ENCODE data around the gene CWC27. TPM values are rescaled to one million over a fixed set of nuclear protein-coding genes. Genes with fewer than 3 reads are reported as not detected.

CWC27 gene
- total and polyA plus RNA-seq, 2 of the 13 experiments (the other 11 are each of a cell fraction or from before 2014, with no cell fraction given), result 21.1 to 25.7 TPM

- no peak overlapping the region for H2AFZ ChIP-seq (ENCODE audit: low read length)
- no peaks in the 10 kb centered on the region for H3K79me2 ChIP-seq (ENCODE audit: insufficient read depth, low read length)
- CTCF ChIA-PET (ENCODE audit: low intra/inter-chr PET ratio, low total read pairs), result no interaction called here
- intact Hi-C loops (cut with micrococcal nuclease; ENCODE audit: unreplicated experiment) (no loop called here), in situ Hi-C loops (cut with HindIII; ENCODE audit: extremely low pct_ligation_motif_present, low pct_unique_long_range_greater_than_20kb) (no loop called here)
- no peaks in the 10 kb centered on the region for H3K27me3 ChIP-seq (ENCODE audit: control insufficient read depth in 1 of 2, insufficient read depth in 2 of 2, low read length in 2 of 2)
- H3K4me3 ChIP-seq (replicated peaks in 1 of 3; ENCODE audit: insufficient read depth in 1 of 3, low read depth in 2 of 3, low read length in 3 of 3), result no peak overlapping the region
- no peak for DNase-seq (ENCODE audit: low spot score)
- no peak for ATAC-seq
- H3K9me3 ChIP-seq (ENCODE audit: low read length), result no peaks in the 10 kb centered on the region
- H3K4me2 ChIP-seq (ENCODE audit: low read depth, low read length), result no peak overlapping the region
- POLR2A ChIA-PET, result no interaction called here
- no TSS peak for BruUV-seq (replicated peaks)
- H3K4me1 ChIP-seq (ENCODE audit: insufficient read depth, low read length), result no peaks in the 10 kb centered on the region
- peaks cover 3 to 15% of the 10 kb centered on the region in 2 experiments; a peak in 3 of 5 replicates for H3K36me3 ChIP-seq (replicated peaks in 1 of 2; ENCODE audit: control insufficient read depth in 1 of 2, insufficient read depth in 2 of 2, low read length in 2 of 2)
- no peaks in the 10 kb centered on the region for H4K20me1 ChIP-seq (ENCODE audit: insufficient read depth, low read length)
- H3K9ac ChIP-seq (ENCODE audit: insufficient read depth, low read depth, low read length), result no peak overlapping the region
- H3K27ac ChIP-seq (ENCODE audit: extremely low read length, insufficient read depth, low read length), result no peak overlapping the region
- 96% methylated on average over 5 of the region's 5 CpGs for WGBS (ENCODE audit: low lambda C conversion rate)
- no peak for FAIRE-seq
- TF ChIP-seq MZF1 (CRISPR knock-in tag; IDR thresholded peaks at IDR 0.05; ENCODE audit: borderline replicate concordance), result no peak
- TF ChIP-seq NPAS2 (CRISPR knock-in tag; IDR thresholded peaks at IDR 0.05; ENCODE audit: borderline replicate concordance), result no peak
- TF ChIP-seq ZNF496 (CRISPR knock-in tag; IDR thresholded peaks at IDR 0.05; ENCODE audit: insufficient replicate concordance), result no peak
- no peak for TF ChIP-seq EHMT2 (IDR thresholded peaks at IDR 0.05; ENCODE audit: borderline replicate concordance, low read depth, low read length)
- TF ChIP-seq GFI1 (CRISPR knock-in tag; IDR thresholded peaks at IDR 0.05; ENCODE audit: borderline replicate concordance), result no peak
- TF ChIP-seq TEAD3 (CRISPR knock-in tag; optimal IDR thresholded peaks at IDR 0.05; ENCODE audit: borderline replicate concordance), result no peak
These were observed 38.8 kb downstream of the CWC27 start for GRCh38 chr5:64807520-64807919.

DNA sequence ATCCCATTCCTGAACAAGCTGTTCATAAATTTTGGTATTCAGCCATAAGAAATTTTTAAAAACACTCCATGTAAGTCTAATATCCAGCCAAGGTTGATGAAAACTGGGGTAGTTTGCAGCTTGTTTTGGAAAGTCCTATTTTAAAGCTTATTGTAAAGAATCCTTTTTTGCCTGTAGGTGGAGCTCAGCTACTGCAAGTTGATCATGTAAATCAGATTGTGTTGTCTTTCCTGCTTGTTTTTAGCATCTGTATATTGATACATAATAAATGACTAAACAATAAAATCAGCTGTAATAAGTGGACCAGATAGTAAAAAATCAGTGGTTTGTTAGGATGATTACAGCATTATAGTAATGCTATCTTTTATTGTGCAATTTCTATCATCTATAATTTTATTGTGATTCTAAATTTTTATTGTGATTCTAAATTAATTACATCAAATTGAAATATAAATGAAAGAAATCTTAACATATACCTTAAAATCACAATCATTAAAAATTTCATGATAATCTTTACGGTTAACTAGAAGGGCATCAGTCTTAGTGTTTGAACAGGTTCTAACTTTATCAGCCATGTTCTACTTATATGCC, 42.4 kb downstream of the CWC27 start:
- no peaks in the 10 kb centered on the region for H4K20me1 ChIP-seq (ENCODE audit: insufficient read depth, low read length)
- H3K9ac ChIP-seq (ENCODE audit: insufficient read depth, low read depth, low read length), result no peak overlapping the region
- H3K4me2 ChIP-seq (ENCODE audit: low read depth, low read length), result no peak overlapping the region
- peak; percentile 43 for FAIRE-seq
- H3K27me3 ChIP-seq (ENCODE audit: control insufficient read depth in 1 of 2, insufficient read depth in 2 of 2, low read length in 2 of 2), result no peaks in the 10 kb centered on the region
- ATAC-seq, result peak; percentile 44; the same call in 1 of the 3 replicates
- in situ Hi-C loops (cut with HindIII; ENCODE audit: extremely low pct_ligation_motif_present, low pct_unique_long_range_greater_than_20kb), result loop anchor here (5.0 kb wide), 2 partner anchors 226 to 671 kb away; partner anchors contain the start of gene ADAMTS6
- no peak overlapping the region for H3K4me3 ChIP-seq (replicated peaks in 1 of 3; ENCODE audit: insufficient read depth in 1 of 3, low read depth in 2 of 3, low read length in 3 of 3)
- no peak overlapping the region for H2AFZ ChIP-seq (ENCODE audit: low read length)
- WGBS (ENCODE audit: low lambda C conversion rate), result 100% methylated on average over 1 of the region's 1 CpG
- H3K9me3 ChIP-seq (ENCODE audit: low read length), result no peaks in the 10 kb centered on the region
- TF ChIP-seq, protein P1, sequence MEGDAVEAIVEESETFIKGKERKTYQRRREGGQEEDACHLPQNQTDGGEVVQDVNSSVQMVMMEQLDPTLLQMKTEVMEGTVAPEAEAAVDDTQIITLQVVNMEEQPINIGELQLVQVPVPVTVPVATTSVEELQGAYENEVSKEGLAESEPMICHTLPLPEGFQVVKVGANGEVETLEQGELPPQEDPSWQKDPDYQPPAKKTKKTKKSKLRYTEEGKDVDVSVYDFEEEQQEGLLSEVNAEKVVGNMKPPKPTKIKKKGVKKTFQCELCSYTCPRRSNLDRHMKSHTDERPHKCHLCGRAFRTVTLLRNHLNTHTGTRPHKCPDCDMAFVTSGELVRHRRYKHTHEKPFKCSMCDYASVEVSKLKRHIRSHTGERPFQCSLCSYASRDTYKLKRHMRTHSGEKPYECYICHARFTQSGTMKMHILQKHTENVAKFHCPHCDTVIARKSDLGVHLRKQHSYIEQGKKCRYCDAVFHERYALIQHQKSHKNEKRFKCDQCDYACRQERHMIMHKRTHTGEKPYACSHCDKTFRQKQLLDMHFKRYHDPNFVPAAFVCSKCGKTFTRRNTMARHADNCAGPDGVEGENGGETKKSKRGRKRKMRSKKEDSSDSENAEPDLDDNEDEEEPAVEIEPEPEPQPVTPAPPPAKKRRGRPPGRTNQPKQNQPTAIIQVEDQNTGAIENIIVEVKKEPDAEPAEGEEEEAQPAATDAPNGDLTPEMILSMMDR (CRISPR knock-in tag; IDR thresholded peaks at IDR 0.05), result peak; percentile 74
- TF ChIP-seq ZNF597 (CRISPR knock-in tag; IDR thresholded peaks at IDR 0.05) (no peak), RAD21 (CRISPR knock-in tag; IDR thresholded peaks at IDR 0.05) (0 out of 2 replicates have a peak, but pooled peaks have one; percentile 18), STAG1 (CRISPR knock-in tag; IDR thresholded peaks at IDR 0.05) (peak; percentile 83), SMC3 (IDR thresholded peaks at IDR 0.05; ENCODE audit: low read length) (peak; percentile 43)
- no peaks in the 10 kb centered on the region for H3K79me2 ChIP-seq (ENCODE audit: insufficient read depth, low read length)
- ChIA-PET CTCF (ENCODE audit: low intra/inter-chr PET ratio, low total read pairs) (interaction anchor here (0.7 to 1.8 kb wide), 3 partner anchors 226 to 673 kb away, joined by 3 to 11 read pairs (median 10); no protein-coding TSS in a partner anchor), POLR2A (interaction anchor here (1.0 kb wide), 1 partner anchor 224 kb away, joined by 4 read pairs; no protein-coding TSS in a partner anchor)
- BruUV-seq (replicated peaks), result no TSS peak
- H3K4me1 ChIP-seq (ENCODE audit: insufficient read depth, low read length), result no peaks in the 10 kb centered on the region
- no peak overlapping the region for H3K27ac ChIP-seq (ENCODE audit: extremely low read length, insufficient read depth, low read length)
- peak; percentile 57 for DNase-seq (ENCODE audit: low spot score)
- intact Hi-C loops (cut with micrococcal nuclease; ENCODE audit: unreplicated experiment), result loop anchor here (1.0 to 5.0 kb wide), 5 partner anchors 156 to 672 kb away; no protein-coding TSS in a partner anchor
- H3K36me3 ChIP-seq (replicated peaks in 1 of 2; ENCODE audit: control insufficient read depth in 1 of 2, insufficient read depth in 2 of 2, low read length in 2 of 2), result peaks cover 1 to 7% of the 10 kb centered on the region in 2 experiments; a peak in 1 of 5 replicates
